ENCODE results near the gene PRR36. TPM values are rescaled to one million over a fixed set of nuclear protein-coding genes. Genes with fewer than 3 reads are reported as not detected.

The PRR36 gene
- polyA plus RNA-seq, 2 of the 4 experiments (the other 2 are of a cell fraction) = 0.04 to 0.35 TPM

GRCh38 chr19:7869910-7870511 lies 4.2 kb downstream of the PRR36 start:
- ChIA-PET POLR2A (interaction anchor here (0.9 to 2.2 kb wide), 4 partner anchors 19 to 364 kb away, joined by 3 to 10 read pairs (median 5); partner anchors contain the start of genes LRRC8E, MAP2K7 and SNAPC2), CTCF (interaction anchor here (0.7 to 2.5 kb wide), 21 partner anchors 7 to 288 kb away, joined by 3 to 25 read pairs (median 10); partner anchors contain the start of genes MAP2K7, SNAPC2 and TIMM44)
- TF ChIP-seq EHMT2 (IDR thresholded peaks at IDR 0.05; ENCODE audit: low read depth) (no peak), ZC3H11A (IDR thresholded peaks at IDR 0.05) (no peak), REST (IDR thresholded peaks at IDR 0.05) (no peak), KDM5A (IDR thresholded peaks at IDR 0.05) (no peak), RAD21 (conservative IDR thresholded peaks at IDR 0.05 in 1 of 2, IDR thresholded peaks at IDR 0.05 in 1 of 2) (no peak), NPAS2 (CRISPR knock-in tag; IDR thresholded peaks at IDR 0.05; ENCODE audit: borderline replicate concordance) (no peak), RNF2 (IDR thresholded peaks at IDR 0.05; ENCODE audit: borderline replicate concordance, low read depth) (no peak)
- Histone ChIP-seq H3K4me3 (peak overlapping the region; percentile 54), H3K9me3 (no peaks in the 10 kb centered on the region), H3K27ac (peak overlapping the region; percentile 47 to 82; a peak in 5 of 6 replicates), H3K4me2 (peak overlapping the region; percentile 81), H3K4me1 (peaks cover 29% of the 10 kb centered on the region)
- ATAC-seq (peak; percentile 33 to 38), DNase-seq (ENCODE audit: low read depth in 1 of 2, low spot score in 1 of 2) (peak in 1 of 2 experiments; percentile 94), FAIRE-seq (no peak)
- WGBS (ENCODE audit: missing lambda C conversion rate) = 0% methylated on average over 4 of the region's 30 CpGs

GRCh38 chr19:7869453-7869909 lies 4.7 kb downstream of the PRR36 start:
- DNase-seq (ENCODE audit: low read depth in 1 of 2, low spot score in 1 of 2) (peak in 1 of 2 experiments; percentile 84), ATAC-seq (peak; percentile 28 to 42), FAIRE-seq (no peak)
- TF ChIP-seq, protein P1, sequence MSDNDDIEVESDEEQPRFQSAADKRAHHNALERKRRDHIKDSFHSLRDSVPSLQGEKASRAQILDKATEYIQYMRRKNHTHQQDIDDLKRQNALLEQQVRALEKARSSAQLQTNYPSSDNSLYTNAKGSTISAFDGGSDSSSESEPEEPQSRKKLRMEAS (IDR thresholded peaks at IDR 0.05) = peak; percentile 27; the same call in 1 of the 2 replicates
- TF ChIP-seq RCOR1 (IDR thresholded peaks at IDR 0.05; ENCODE audit: low read depth, low read length) = no peak
- Histone ChIP-seq H3K9me3 (no peaks in the 10 kb centered on the region), H3K4me1 (peaks cover 29% of the 10 kb centered on the region), H3K27ac (peak overlapping the region; percentile 47 to 82; a peak in 5 of 6 replicates), H3K4me3 (peak overlapping the region; percentile 54), H3K4me2 (peak overlapping the region; percentile 81)
- no CpG with 5 or more reads among the region's 47 CpGs for WGBS (ENCODE audit: missing lambda C conversion rate)
- ChIA-PET POLR2A (interaction anchor here (0.9 to 2.2 kb wide), 7 partner anchors 17 to 363 kb away, joined by 3 to 10 read pairs (median 4); partner anchors contain the start of genes LRRC8E, MAP2K7, SNAPC2 and TIMM44), CTCF (interaction anchor here (0.7 to 2.5 kb wide), 22 partner anchors 8 to 288 kb away, joined by 3 to 25 read pairs (median 8); partner anchors contain the start of genes MAP2K7, SNAPC2 and TIMM44)

DNA sequence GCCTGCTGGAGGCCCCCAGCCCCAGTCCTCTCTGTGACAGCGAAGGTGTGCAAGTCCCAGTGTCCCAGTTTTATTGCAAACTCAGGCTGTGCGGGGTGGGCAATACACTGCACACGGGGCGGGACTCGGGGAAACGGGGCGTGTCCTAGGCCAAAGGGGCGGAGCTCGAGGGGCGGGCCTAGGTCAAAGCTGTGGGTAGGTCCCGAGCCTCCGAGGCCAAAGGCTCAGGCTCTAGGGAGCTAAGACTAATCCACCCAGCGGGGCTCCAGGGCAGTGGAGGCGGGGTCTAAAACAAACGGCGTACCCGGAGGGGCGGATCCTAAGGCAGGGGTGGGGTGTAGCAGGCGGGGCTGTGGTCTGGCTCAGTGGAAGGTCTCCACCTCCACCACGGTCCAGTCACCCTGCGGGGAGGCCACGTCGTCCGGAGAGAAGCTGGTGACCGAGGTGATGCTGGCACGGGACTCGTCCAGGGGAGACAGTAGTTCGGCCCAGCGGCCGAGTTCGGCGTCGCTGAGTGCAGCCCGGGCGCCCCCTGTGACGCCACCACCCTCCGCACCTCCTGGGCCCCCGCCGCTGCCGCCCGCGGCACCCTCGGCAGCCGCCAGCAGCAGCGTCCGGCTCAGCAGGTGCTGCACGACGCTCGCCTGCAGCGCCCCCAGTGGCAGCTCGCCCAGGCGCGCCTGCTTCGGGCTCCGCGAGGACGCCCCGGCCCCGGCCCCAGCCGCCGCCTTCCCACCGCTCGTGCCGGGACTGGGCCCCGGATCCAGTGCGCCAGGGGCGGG lies 5.3 kb downstream of the PRR36 start:
- FAIRE-seq = no peak
- H3K27ac ChIP-seq = peak overlapping the region; percentile 59 to 82
- POLR2A ChIA-PET = interaction anchor here (0.7 to 2.2 kb wide), 8 partner anchors 16 to 363 kb away, joined by 3 to 13 read pairs (median 4); partner anchors contain the start of genes LRRC8E, MAP2K7, SNAPC2 and TIMM44

More for the DNA sequence above, 5.3 kb downstream of the PRR36 start:
- H3K9me3 ChIP-seq = no peaks in the 10 kb centered on the region
- WGBS (ENCODE audit: missing lambda C conversion rate) = 0% methylated on average over 6 of the region's 67 CpGs
- TF ChIP-seq, protein P2, sequence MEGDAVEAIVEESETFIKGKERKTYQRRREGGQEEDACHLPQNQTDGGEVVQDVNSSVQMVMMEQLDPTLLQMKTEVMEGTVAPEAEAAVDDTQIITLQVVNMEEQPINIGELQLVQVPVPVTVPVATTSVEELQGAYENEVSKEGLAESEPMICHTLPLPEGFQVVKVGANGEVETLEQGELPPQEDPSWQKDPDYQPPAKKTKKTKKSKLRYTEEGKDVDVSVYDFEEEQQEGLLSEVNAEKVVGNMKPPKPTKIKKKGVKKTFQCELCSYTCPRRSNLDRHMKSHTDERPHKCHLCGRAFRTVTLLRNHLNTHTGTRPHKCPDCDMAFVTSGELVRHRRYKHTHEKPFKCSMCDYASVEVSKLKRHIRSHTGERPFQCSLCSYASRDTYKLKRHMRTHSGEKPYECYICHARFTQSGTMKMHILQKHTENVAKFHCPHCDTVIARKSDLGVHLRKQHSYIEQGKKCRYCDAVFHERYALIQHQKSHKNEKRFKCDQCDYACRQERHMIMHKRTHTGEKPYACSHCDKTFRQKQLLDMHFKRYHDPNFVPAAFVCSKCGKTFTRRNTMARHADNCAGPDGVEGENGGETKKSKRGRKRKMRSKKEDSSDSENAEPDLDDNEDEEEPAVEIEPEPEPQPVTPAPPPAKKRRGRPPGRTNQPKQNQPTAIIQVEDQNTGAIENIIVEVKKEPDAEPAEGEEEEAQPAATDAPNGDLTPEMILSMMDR (IDR thresholded peaks at IDR 0.05) = peak; percentile 72
- TF ChIP-seq E2F6 (IDR thresholded peaks at IDR 0.05; ENCODE audit: borderline replicate concordance, low read depth) = peak; percentile 57; the same call in 1 of the 2 replicates
- TF ChIP-seq, protein P1 (IDR thresholded peaks at IDR 0.05) = peak; percentile 36; the same call in 1 of the 2 replicates
- no peak for TF ChIP-seq KDM5A (IDR thresholded peaks at IDR 0.05)
- TF ChIP-seq RCOR1 (IDR thresholded peaks at IDR 0.05; ENCODE audit: low read depth, low read length) = no peak
- TF ChIP-seq, protein P3, sequence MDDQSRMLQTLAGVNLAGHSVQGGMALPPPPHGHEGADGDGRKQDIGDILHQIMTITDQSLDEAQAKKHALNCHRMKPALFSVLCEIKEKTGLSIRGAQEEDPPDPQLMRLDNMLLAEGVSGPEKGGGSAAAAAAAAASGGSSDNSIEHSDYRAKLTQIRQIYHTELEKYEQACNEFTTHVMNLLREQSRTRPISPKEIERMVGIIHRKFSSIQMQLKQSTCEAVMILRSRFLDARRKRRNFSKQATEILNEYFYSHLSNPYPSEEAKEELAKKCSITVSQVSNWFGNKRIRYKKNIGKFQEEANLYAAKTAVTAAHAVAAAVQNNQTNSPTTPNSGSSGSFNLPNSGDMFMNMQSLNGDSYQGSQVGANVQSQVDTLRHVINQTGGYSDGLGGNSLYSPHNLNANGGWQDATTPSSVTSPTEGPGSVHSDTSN (IDR thresholded peaks at IDR 0.05) = no peak
- no peak for TF ChIP-seq ZSCAN20 (CRISPR knock-in tag; IDR thresholded peaks at IDR 0.05)
- no peak for TF ChIP-seq RARB (CRISPR knock-in tag; IDR thresholded peaks at IDR 0.05)
- peak; percentile 35 for TF ChIP-seq POLR2A (IDR thresholded peaks at IDR 0.05; ENCODE audit: low read length)
- TF ChIP-seq FOSL2 (IDR thresholded peaks at IDR 0.05) = no peak
- TF ChIP-seq FOSL2 (CRISPR knock-in tag; IDR thresholded peaks at IDR 0.05) = 0 out of 2 replicates have a peak, but pooled peaks have one; percentile 9
- 0 out of 2 replicates have a peak, but pooled peaks have one; percentile 24 for TF ChIP-seq BHLHE40 (IDR thresholded peaks at IDR 0.05; ENCODE audit: low read depth, low read length)
- DNase-seq (ENCODE audit: low read depth in 1 of 2, low spot score in 1 of 2) (peak; percentile 83 to 91), ATAC-seq (peak; percentile 40 to 65)
- H3K4me3 ChIP-seq = peak overlapping the region; percentile 54
- peak overlapping the region; percentile 81 for H3K4me2 ChIP-seq
- H3K4me1 ChIP-seq = peaks cover 28% of the 10 kb centered on the region
- CTCF ChIA-PET = interaction anchor here (0.6 to 2.5 kb wide), 26 partner anchors 9 to 287 kb away, joined by 3 to 25 read pairs (median 6); partner anchors contain the start of genes MAP2K7, SNAPC2 and TIMM44
